HL-60 (cell line): Measurements from ENCODE around the gene DCLK2.

Source experiments
- DNase-seq, 2 experiments: peaks; one replicate each; pipeline ENCODE4 v3.0.0-alpha.2; 2010 to 2020; ENCODE audit warnings: low read depth in 1 of 2, low spot score in 1 of 2
- H3K27ac ChIP-seq: fragments of 250-450 bp; sonication (Bioruptor Pico); replicated peaks from 2 replicates; pipeline ENCODE4 v1.5.1; 2020; ENCODE audit warnings: mild to moderate bottlenecking, moderate library complexity
- H3K27me3 ChIP-seq: fragments of 250-450 bp; sonication (Bioruptor Pico); 2 replicates; pipeline ENCODE4 v1.5.1; 2021; ENCODE audit warnings: mild to moderate bottlenecking, moderate library complexity; ENCODE audit not compliant: insufficient read depth, poor library complexity, severe bottlenecking
- H3K4me3 ChIP-seq: replicated peaks from 2 replicates; pipeline ENCODE4 v1.5.1; 2011; ENCODE audit warnings: mild to moderate bottlenecking, control low read depth, low read length; ENCODE audit not compliant: insufficient read depth
- GABPA ChIP-seq: IDR thresholded peaks from 2 replicates; pipeline ENCODE4 v1.6.1; 2012; ENCODE audit warnings: low read depth
- POLR2AphosphoS5 ChIP-seq: IDR thresholded peaks from 2 replicates; pipeline ENCODE4 v1.6.1; 2012; ENCODE audit warnings: low read depth
- SPI1 ChIP-seq: IDR thresholded peaks from 2 replicates; pipeline ENCODE4 v1.6.1; 2012; ENCODE audit warnings: low read depth, mild to moderate bottlenecking, borderline replicate concordance
- TF ChIP-seq, protein P1 (sequence below): IDR thresholded peaks from 2 replicates; pipeline ENCODE4 v1.6.1; 2012; ENCODE audit warnings: low read depth; ENCODE audit not compliant: insufficient replicate concordance
- TF ChIP-seq, protein P2 (sequence below): IDR thresholded peaks from one replicate; pipeline ENCODE4 v1.5.1; 2011; ENCODE audit warnings: low read length, control low read depth, inconsistent platforms; ENCODE audit not compliant: insufficient read depth

The DCLK2 gene

DNA sequence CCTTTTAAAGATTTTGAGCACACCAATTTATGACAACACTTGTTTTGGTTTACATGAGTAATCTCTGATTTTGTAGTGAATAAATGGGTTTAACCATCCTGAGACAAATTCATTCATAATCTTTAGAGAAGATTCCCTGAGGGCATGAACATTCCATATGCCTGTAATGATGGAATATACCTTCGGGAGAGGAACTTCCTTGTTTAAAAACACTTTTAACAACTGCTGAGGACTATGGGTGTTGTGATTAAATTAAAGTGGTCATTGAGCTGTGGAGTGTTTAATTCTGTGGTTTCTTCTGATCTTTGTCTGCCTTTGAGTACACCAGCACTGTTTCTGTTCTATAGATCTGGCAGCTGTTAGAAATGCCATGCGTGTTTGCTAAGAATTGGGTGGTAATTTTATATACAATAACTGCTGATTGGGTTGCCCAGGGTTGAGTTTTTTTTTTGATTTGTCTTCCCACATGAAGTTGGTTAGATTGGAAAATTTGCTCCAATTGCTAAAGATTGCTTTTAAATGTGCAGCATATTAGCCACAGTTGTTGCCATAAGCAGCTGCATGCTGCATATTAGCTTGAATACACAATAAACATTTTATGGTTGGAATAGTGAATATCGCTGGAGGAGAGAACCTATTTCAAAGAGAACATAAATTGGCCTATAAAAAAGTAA is 86.8 kb downstream of the DCLK2 start:
- H3K4me3 ChIP-seq: no peak overlapping the region
- no peak overlapping the region for H3K27ac ChIP-seq
- H3K27me3 ChIP-seq: no peaks in the 10 kb centered on the region
- DNase-seq: no peak
- TF ChIP-seq POLR2AphosphoS5: no peak
- TF ChIP-seq, protein P1, sequence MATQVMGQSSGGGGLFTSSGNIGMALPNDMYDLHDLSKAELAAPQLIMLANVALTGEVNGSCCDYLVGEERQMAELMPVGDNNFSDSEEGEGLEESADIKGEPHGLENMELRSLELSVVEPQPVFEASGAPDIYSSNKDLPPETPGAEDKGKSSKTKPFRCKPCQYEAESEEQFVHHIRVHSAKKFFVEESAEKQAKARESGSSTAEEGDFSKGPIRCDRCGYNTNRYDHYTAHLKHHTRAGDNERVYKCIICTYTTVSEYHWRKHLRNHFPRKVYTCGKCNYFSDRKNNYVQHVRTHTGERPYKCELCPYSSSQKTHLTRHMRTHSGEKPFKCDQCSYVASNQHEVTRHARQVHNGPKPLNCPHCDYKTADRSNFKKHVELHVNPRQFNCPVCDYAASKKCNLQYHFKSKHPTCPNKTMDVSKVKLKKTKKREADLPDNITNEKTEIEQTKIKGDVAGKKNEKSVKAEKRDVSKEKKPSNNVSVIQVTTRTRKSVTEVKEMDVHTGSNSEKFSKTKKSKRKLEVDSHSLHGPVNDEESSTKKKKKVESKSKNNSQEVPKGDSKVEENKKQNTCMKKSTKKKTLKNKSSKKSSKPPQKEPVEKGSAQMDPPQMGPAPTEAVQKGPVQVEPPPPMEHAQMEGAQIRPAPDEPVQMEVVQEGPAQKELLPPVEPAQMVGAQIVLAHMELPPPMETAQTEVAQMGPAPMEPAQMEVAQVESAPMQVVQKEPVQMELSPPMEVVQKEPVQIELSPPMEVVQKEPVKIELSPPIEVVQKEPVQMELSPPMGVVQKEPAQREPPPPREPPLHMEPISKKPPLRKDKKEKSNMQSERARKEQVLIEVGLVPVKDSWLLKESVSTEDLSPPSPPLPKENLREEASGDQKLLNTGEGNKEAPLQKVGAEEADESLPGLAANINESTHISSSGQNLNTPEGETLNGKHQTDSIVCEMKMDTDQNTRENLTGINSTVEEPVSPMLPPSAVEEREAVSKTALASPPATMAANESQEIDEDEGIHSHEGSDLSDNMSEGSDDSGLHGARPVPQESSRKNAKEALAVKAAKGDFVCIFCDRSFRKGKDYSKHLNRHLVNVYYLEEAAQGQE: no peak
- TF ChIP-seq, protein P2, sequence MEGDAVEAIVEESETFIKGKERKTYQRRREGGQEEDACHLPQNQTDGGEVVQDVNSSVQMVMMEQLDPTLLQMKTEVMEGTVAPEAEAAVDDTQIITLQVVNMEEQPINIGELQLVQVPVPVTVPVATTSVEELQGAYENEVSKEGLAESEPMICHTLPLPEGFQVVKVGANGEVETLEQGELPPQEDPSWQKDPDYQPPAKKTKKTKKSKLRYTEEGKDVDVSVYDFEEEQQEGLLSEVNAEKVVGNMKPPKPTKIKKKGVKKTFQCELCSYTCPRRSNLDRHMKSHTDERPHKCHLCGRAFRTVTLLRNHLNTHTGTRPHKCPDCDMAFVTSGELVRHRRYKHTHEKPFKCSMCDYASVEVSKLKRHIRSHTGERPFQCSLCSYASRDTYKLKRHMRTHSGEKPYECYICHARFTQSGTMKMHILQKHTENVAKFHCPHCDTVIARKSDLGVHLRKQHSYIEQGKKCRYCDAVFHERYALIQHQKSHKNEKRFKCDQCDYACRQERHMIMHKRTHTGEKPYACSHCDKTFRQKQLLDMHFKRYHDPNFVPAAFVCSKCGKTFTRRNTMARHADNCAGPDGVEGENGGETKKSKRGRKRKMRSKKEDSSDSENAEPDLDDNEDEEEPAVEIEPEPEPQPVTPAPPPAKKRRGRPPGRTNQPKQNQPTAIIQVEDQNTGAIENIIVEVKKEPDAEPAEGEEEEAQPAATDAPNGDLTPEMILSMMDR: no peak
- TF ChIP-seq SPI1: no peak
- TF ChIP-seq GABPA: no peak

DNA sequence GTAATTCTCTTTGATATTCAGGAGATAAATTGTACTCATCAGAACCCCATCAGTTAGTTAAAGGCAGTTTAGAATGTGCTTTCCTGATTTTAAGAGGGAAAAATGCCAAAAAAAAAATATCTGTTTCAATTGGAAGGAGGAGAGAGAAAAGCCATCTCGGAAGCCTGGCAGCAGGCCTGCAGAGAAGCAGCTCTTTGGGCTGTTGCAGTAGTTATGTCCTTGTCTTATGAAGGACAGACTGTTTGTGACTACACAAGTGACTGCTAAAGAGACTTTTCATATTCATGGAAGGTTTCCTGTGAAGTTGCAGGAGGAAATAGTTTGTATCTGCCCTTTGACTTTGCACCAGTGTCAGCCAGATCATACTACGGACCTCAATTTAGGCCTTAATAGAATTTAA is 88.8 kb downstream of the DCLK2 start:
- no peak for TF ChIP-seq POLR2AphosphoS5
- no peak for TF ChIP-seq GABPA
- no peak for TF ChIP-seq SPI1
- TF ChIP-seq, protein P2: no peak
- TF ChIP-seq, protein P1: no peak
- no peak overlapping the region for H3K27ac ChIP-seq

DNA sequence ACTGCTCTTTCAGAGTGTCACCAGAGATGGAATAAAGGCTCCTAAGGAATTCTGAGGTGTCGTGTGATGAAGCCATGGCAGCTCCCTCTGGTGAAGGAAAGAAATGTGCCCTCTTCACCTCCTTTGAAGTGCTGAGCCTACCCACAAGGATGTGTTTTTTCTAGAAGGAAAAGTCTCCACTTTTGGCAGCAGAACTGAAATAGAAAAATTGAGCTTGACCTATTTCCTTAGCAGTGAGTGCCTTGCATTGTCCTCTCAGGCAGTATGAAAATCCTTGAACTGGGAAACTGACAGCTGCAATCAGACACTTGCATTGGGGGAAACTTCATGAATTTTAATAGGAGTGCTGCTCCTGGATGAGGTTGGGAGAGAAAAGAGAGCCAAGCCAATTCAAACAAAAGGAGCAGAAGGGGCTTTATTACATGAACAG is 95.2 kb downstream of the DCLK2 start:
- DNase-seq: no peak
- Histone ChIP-seq H3K27ac (no peak overlapping the region), H3K27me3 (no peaks in the 10 kb centered on the region), H3K4me3 (no peak overlapping the region)
- no peak for TF ChIP-seq POLR2AphosphoS5
- TF ChIP-seq, protein P2: no peak
- TF ChIP-seq, protein P1: no peak

More for the DNA sequence above, 88.8 kb downstream of the DCLK2 start:
- no peaks in the 10 kb centered on the region for H3K27me3 ChIP-seq
- DNase-seq: no peak
- no peak overlapping the region for H3K4me3 ChIP-seq
